ENCODE measurements around the gene PALLD. TPM values are rescaled to one million over a fixed set of nuclear protein-coding genes. Genes with fewer than 3 reads are reported as not detected.

Gene PALLD
- total and polyA plus RNA-seq, 9 donors: 86.1 to 155 (median 146) TPM

DNA sequence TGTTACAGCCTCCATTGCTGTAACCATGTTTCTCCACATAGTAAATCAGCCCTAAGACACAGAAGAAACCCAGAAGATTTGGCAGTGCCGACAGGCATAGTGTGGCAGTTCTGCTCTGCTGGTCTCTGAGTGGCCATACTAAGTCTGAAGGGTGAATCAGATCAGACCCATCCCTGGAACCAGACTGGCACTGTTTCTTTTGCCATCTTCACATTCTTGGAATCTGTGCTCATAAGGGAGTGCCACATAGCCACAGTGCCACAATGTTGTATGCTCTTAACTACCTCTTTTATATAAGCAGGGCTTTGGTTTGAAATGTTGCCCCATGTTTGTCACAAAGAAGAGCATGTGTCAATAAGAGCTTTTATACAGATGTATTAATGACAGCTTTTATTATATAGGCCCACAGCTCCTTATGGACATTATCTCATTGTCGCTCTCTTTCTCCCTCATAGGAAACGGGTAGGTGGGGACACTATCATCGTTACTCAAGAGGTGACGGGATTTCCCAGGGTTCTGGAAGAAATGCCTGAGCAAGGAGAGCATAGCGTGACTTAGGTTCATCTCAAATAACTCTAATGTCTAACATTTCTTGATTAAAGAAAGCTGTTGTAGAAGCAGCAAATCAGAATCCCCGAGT is 385.0 kb downstream of the PALLD start:
- peaks cover 23% of the 10 kb centered on the region for H3K36me3 ChIP-seq (ENCODE audit: control insufficient read depth, insufficient read depth, low read length)

DNA sequence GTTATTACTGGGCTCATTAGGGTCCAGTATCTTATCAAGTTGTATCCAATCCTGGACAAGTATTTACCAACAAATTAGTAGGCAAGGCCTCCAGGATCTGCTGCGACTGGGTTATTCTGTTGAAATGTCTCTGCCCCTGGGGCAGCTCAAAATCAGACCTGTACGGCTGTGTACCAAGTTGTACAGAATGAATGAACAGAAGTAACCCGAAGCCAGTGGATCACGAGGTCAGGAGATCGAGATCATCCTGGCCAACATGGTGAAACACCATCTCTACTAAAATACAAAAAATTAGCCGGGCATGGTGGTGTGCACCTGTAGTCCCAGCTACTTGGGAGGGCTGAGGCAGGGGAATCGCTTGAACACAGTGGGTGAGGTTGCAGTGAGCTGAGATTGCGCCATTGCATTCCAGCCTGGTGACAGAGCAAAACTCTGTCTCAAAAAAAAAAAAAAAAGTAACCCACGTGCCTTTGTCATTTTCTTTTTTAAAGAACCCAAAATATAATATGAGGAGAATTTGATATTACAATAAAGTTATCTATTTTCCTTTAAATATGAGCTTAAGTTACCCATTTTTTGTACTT is 385.9 kb downstream of the PALLD start:
- Histone ChIP-seq H3K9me3 (replicated peaks; ENCODE audit: control insufficient read depth, low read depth, low read length) (no peaks in the 10 kb centered on the region), H3K27ac (ENCODE audit: low read length) (no peak overlapping the region), H3K4me1 (ENCODE audit: control insufficient read depth, insufficient read depth, low read length) (peaks cover 2% of the 10 kb centered on the region), H3K4me3 (ENCODE audit: low read length) (no peak overlapping the region), H3K27me3 (ENCODE audit: control insufficient read depth, insufficient read depth, low read length) (no peaks in the 10 kb centered on the region), H3K36me3 (ENCODE audit: control insufficient read depth, insufficient read depth, low read length) (peaks cover 23% of the 10 kb centered on the region)
- 90% methylated on average over 2 of the region's 9 CpGs for WGBS (ENCODE audit: insufficient coverage)
- DNase-seq: no peak

More for the DNA sequence above, 385.0 kb downstream of the PALLD start:
- no peaks in the 10 kb centered on the region for H3K9me3 ChIP-seq (replicated peaks; ENCODE audit: control insufficient read depth, low read depth, low read length)
- no peak for DNase-seq
- 80% methylated on average over 1 of the region's 7 CpGs for WGBS (ENCODE audit: insufficient coverage)
- H3K27ac ChIP-seq (ENCODE audit: low read length): no peak overlapping the region
- no peak overlapping the region for H3K4me3 ChIP-seq (ENCODE audit: low read length)
- peaks cover 5% of the 10 kb centered on the region for H3K4me1 ChIP-seq (ENCODE audit: control insufficient read depth, insufficient read depth, low read length)
- no peaks in the 10 kb centered on the region for H3K27me3 ChIP-seq (ENCODE audit: control insufficient read depth, insufficient read depth, low read length)

DNA sequence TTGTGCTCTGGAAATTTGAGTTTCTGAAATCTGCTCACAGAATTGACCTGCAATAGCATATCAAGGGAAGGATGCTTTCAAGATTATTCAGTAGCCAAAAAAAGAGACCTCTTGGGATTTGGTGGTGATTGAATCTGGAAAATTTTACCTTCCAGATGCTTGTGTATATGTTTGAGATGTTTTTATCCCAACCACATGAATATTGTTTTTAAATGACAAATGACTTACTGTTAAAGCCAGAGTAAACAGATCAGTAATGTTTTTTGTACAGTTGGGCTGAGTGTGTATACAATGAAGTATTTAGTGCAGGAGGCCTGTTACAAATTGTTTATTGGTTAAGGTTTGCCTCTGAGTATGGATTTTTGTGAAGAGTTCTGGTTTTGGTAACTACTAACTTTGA is 386.7 kb downstream of the PALLD start:
- Histone ChIP-seq H3K9me3 (replicated peaks; ENCODE audit: control insufficient read depth, low read depth, low read length) (no peaks in the 10 kb centered on the region), H3K4me1 (ENCODE audit: control insufficient read depth, insufficient read depth, low read length) (peaks cover 2% of the 10 kb centered on the region), H3K36me3 (ENCODE audit: control insufficient read depth, insufficient read depth, low read length) (peaks cover 21% of the 10 kb centered on the region), H3K27ac (ENCODE audit: low read length) (no peak overlapping the region), H3K27me3 (ENCODE audit: control insufficient read depth, insufficient read depth, low read length) (no peaks in the 10 kb centered on the region), H3K4me3 (ENCODE audit: low read length) (no peak overlapping the region)
- no peak for DNase-seq

DNA sequence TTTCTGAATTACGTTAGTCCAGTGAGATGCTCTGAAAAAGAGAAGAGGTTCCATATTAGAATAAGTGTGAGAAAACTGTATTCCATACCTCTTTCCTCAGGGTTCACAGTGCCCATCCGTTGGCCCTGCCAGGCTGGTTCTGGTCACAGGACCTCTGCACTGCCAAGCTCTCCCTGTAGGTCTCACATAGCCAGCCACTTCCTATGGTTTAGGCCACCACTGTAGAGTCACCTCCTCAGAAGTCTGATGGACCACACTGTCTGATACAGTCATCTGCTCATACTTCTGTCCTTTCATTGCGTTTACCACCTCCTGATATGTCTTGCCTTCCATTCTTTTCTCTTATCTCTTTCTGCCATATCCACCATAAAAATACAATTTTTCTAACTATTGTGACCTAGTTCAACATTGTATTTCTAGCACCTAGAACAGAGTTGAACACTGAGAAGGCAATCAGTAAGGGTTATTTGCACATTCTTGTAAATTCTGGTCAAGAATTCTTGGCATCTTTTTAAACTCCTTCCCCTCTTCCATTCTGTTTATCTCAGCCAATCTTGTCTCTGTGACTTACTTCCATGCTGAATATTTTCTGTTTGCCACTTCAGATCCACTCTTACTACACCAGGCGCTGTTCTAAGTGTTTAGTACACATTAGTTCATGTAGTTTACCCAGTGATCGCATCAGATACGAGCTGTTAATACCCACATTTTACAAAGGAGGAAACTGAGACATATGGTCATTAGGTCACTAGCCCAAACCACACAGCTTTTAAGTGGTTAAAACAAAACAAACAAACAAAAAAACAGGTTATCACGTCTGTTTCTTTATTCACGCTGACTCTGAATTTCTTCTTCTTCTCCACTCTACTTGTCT is 387.6 kb downstream of the PALLD start:
- H3K9me3 ChIP-seq (replicated peaks; ENCODE audit: control insufficient read depth, low read depth, low read length): no peaks in the 10 kb centered on the region
- H3K27ac ChIP-seq (ENCODE audit: low read length): no peak overlapping the region
- H3K27me3 ChIP-seq (ENCODE audit: control insufficient read depth, insufficient read depth, low read length): no peaks in the 10 kb centered on the region
- 87% methylated on average over 4 of the region's 8 CpGs for WGBS (ENCODE audit: insufficient coverage)
- no peak overlapping the region for H3K4me3 ChIP-seq (ENCODE audit: low read length)
- peaks cover 27% of the 10 kb centered on the region for H3K36me3 ChIP-seq (ENCODE audit: control insufficient read depth, insufficient read depth, low read length)
- no peak for DNase-seq
- H3K4me1 ChIP-seq (ENCODE audit: control insufficient read depth, insufficient read depth, low read length): peaks cover 2% of the 10 kb centered on the region

DNA sequence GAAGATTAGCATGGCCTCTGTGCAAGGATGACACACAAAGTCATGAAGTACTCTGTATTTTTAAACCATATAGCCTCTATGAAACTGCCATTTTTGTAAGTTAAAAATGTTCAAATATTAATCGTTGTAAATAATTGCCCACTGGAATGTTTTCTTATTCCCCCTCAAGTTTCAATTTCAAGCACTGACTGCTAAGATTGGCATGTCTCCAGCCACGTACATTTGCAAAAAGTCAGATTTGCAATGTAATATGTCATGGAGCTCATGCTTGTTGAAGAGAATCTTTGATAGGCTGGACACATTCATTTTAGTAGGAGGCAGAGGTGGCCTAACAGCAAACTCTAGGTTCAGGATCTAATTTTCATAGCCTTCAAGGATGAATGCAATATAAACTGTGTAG is 388.5 kb downstream of the PALLD start:
- no peaks in the 10 kb centered on the region for H3K9me3 ChIP-seq (replicated peaks; ENCODE audit: control insufficient read depth, low read depth, low read length)
- no peaks in the 10 kb centered on the region for H3K27me3 ChIP-seq (ENCODE audit: control insufficient read depth, insufficient read depth, low read length)
- no peak overlapping the region for H3K27ac ChIP-seq (ENCODE audit: low read length)
- no CpG with 5 or more reads among the region's 2 CpGs for WGBS (ENCODE audit: insufficient coverage)
- peaks cover 2% of the 10 kb centered on the region for H3K4me1 ChIP-seq (ENCODE audit: control insufficient read depth, insufficient read depth, low read length)
- H3K4me3 ChIP-seq (ENCODE audit: low read length): no peak overlapping the region
- DNase-seq: no peak
- peaks cover 25% of the 10 kb centered on the region for H3K36me3 ChIP-seq (ENCODE audit: control insufficient read depth, insufficient read depth, low read length)

DNA sequence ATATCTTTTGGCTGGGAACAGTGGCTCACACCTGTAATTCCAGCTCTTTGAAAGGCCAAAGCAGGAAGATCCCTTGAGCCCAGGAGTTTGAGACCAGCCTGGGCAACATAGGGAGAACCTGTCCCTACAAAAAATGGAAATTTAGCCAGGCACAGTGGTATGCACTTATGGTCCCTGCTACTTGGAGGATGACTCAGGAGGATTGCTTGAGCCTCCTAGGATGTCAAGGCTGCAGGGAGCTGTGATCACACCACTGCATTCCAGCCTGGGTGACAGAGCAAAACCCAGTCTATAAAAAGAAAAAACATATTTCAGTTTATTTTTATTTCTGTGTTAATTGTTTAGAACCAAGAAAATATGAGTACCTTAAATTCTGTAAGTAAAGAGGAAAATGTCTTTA is 389.5 kb downstream of the PALLD start:
- Histone ChIP-seq H3K36me3 (ENCODE audit: control insufficient read depth, insufficient read depth, low read length) (peaks cover 32% of the 10 kb centered on the region), H3K27ac (ENCODE audit: low read length) (no peak overlapping the region), H3K4me3 (ENCODE audit: low read length) (no peak overlapping the region), H3K27me3 (ENCODE audit: control insufficient read depth, insufficient read depth, low read length) (no peaks in the 10 kb centered on the region), H3K9me3 (replicated peaks; ENCODE audit: control insufficient read depth, low read depth, low read length) (no peaks in the 10 kb centered on the region), H3K4me1 (ENCODE audit: control insufficient read depth, insufficient read depth, low read length) (no peaks in the 10 kb centered on the region)
- DNase-seq: no peak

DNA sequence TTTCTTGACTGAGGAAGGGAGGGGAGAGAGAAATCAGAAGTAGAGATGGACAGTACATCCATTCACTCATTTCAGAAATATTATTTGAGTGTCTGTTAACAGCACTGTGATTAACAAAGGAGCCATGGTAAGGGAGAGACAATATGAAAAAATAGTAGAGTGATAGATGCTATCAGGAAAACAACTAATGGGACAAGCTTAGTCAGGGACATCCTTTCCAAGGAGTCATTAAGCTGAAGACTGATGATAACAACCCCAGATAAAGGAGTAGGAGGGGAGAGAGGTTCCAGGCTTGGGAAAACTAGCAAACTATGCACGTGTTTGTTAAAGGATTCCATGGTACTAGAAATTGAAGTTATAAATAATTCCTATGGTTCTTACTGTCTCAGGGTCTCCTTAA is 391.0 kb downstream of the PALLD start:
- peaks cover 24% of the 10 kb centered on the region for H3K36me3 ChIP-seq (ENCODE audit: control insufficient read depth, insufficient read depth, low read length)
- H3K9me3 ChIP-seq (replicated peaks; ENCODE audit: control insufficient read depth, low read depth, low read length): no peaks in the 10 kb centered on the region
- WGBS (ENCODE audit: insufficient coverage): no CpG with 5 or more reads among the region's 1 CpG
- no peak overlapping the region for H3K27ac ChIP-seq (ENCODE audit: low read length)
- H3K4me3 ChIP-seq (ENCODE audit: low read length): no peak overlapping the region
- no peaks in the 10 kb centered on the region for H3K4me1 ChIP-seq (ENCODE audit: control insufficient read depth, insufficient read depth, low read length)
- DNase-seq: no peak
- no peaks in the 10 kb centered on the region for H3K27me3 ChIP-seq (ENCODE audit: control insufficient read depth, insufficient read depth, low read length)

DNA sequence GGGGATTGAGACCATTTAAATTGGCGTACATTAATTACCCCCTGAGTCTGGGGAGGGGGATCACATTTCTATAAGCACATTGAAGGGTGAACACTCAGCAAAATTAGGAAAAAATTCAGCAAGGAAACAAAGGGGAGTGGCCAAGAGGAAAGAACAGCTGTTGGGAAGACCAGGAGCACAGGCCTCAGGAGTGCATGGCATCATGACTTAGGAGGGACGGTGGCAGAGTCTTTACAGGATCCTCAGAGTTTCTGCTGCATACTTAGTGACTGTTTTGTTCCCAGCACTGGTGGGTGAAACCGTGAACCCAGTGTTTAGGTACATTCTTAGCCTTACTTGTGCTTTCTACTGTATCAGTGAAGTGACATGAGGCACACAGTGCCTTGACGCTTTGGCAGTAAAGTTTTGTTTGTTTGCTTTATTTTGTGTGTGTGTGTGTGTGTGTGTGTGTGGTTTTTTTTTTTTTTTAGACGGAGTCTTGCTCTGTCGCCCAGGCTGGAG is 391.9 kb downstream of the PALLD start:
- Histone ChIP-seq H3K4me1 (ENCODE audit: control insufficient read depth, insufficient read depth, low read length) (no peaks in the 10 kb centered on the region), H3K27me3 (ENCODE audit: control insufficient read depth, insufficient read depth, low read length) (no peaks in the 10 kb centered on the region), H3K27ac (ENCODE audit: low read length) (no peak overlapping the region), H3K9me3 (replicated peaks; ENCODE audit: control insufficient read depth, low read depth, low read length) (no peaks in the 10 kb centered on the region), H3K36me3 (ENCODE audit: control insufficient read depth, insufficient read depth, low read length) (peaks cover 28% of the 10 kb centered on the region), H3K4me3 (ENCODE audit: low read length) (no peak overlapping the region)
- WGBS (ENCODE audit: insufficient coverage): 60% methylated on average over 3 of the region's 6 CpGs
- no peak for DNase-seq

DNA sequence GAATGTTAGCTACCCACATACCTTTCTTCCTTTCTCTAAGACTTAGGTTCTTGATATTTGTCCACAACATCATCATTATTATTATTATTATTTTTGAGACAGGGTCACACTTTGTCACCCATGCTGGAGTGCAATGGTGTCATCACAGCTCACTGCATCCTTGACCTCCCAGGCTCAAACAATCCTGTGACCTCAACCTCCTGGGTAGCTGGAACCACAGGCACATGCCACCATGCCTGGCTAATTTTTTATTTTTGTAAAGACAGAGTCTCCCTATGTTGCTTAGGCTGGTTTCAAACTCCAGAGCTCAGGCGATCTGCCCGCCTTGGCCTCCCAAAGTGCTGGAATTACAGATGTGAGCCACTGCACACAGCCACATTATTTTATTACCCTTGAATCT is 394.2 kb downstream of the PALLD start:
- no CpG with 5 or more reads among the region's 2 CpGs for WGBS (ENCODE audit: insufficient coverage)
- peaks cover 32% of the 10 kb centered on the region for H3K36me3 ChIP-seq (ENCODE audit: control insufficient read depth, insufficient read depth, low read length)
- no peak overlapping the region for H3K4me3 ChIP-seq (ENCODE audit: low read length)
- no peaks in the 10 kb centered on the region for H3K4me1 ChIP-seq (ENCODE audit: control insufficient read depth, insufficient read depth, low read length)
- peak overlapping the region; percentile 32 for H3K27ac ChIP-seq (ENCODE audit: low read length)
- DNase-seq: no peak
- H3K9me3 ChIP-seq (replicated peaks; ENCODE audit: control insufficient read depth, low read depth, low read length): no peaks in the 10 kb centered on the region
- no peaks in the 10 kb centered on the region for H3K27me3 ChIP-seq (ENCODE audit: control insufficient read depth, insufficient read depth, low read length)

DNA sequence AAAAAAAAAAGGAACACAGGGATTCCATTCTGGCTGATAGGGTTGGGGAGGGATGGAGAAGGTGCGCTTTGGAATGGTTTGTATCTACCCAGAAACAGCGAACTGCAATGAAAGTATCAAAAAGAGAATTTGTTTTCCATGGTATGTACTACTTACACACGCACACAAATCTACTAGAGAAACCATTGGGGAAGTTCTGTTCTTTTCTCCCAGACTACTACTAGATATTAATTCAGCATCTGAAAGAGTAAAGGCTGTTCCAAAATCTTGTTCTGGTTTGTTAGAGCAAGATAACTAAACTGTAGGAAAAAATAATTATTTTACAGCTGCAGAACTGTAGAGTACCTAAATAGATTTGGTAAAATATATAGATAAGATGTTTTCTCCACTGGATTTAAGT is 394.8 kb downstream of the PALLD start:
- no CpG with 5 or more reads among the region's 3 CpGs for WGBS (ENCODE audit: insufficient coverage)
- Histone ChIP-seq H3K27ac (ENCODE audit: low read length) (peak overlapping the region; percentile 32), H3K4me3 (ENCODE audit: low read length) (no peak overlapping the region), H3K36me3 (ENCODE audit: control insufficient read depth, insufficient read depth, low read length) (peaks cover 35% of the 10 kb centered on the region), H3K27me3 (ENCODE audit: control insufficient read depth, insufficient read depth, low read length) (no peaks in the 10 kb centered on the region), H3K9me3 (replicated peaks; ENCODE audit: control insufficient read depth, low read depth, low read length) (no peaks in the 10 kb centered on the region), H3K4me1 (ENCODE audit: control insufficient read depth, insufficient read depth, low read length) (no peaks in the 10 kb centered on the region)
- peak; percentile 65 for DNase-seq
